ENCODE data around the gene PET117.

- TF ChIP-seq CREB1 (IDR thresholded peaks at IDR 0.05; ENCODE audit: low read depth) (no peak), EP300 (IDR thresholded peaks at IDR 0.05; ENCODE audit: borderline replicate concordance) (no peak), CEBPB (IDR thresholded peaks at IDR 0.05) (no peak), TCF12 (IDR thresholded peaks at IDR 0.05; ENCODE audit: low read depth) (no peak), REST (IDR thresholded peaks at IDR 0.05; ENCODE audit: low read depth) (no peak), TAF1 (IDR thresholded peaks at IDR 0.05; ENCODE audit: low read depth) (no peak), RAD21 (IDR thresholded peaks at IDR 0.05; ENCODE audit: low read depth) (no peak), MAX (IDR thresholded peaks at IDR 0.05) (no peak)
Measured at GRCh38 chr20:18172379-18172778, 34.7 kb downstream of the PET117 start.
